ENCODE results near the gene ANXA11. TPM values are rescaled to one million over a fixed set of nuclear protein-coding genes. Genes with fewer than 3 reads are reported as not detected.

The ANXA11 gene
- total and polyA plus RNA-seq, 2 experiments from 2014 or later, result 80.2 to 112 TPM

DNA sequence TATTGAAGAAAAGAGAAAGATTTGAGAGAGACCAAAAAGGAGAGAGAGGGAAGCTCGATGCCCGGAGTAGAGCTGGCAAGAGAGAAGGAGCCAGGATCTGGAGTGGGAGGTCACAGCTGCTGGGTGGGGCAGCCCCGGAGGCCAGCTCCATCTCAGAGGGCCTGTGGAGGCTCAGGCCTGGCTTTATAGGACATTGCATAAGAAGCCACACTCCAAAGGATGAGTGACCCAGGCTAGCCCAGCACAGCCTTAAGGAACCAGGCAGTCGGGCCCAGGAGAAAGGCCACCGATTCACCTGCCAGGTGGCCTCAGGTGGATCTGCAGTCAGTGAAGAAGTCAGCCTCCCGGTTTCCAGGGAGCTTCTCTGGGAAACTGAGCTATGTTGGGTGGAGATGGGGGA is 72.1 kb downstream of the ANXA11 start:
- TF ChIP-seq, protein P1, sequence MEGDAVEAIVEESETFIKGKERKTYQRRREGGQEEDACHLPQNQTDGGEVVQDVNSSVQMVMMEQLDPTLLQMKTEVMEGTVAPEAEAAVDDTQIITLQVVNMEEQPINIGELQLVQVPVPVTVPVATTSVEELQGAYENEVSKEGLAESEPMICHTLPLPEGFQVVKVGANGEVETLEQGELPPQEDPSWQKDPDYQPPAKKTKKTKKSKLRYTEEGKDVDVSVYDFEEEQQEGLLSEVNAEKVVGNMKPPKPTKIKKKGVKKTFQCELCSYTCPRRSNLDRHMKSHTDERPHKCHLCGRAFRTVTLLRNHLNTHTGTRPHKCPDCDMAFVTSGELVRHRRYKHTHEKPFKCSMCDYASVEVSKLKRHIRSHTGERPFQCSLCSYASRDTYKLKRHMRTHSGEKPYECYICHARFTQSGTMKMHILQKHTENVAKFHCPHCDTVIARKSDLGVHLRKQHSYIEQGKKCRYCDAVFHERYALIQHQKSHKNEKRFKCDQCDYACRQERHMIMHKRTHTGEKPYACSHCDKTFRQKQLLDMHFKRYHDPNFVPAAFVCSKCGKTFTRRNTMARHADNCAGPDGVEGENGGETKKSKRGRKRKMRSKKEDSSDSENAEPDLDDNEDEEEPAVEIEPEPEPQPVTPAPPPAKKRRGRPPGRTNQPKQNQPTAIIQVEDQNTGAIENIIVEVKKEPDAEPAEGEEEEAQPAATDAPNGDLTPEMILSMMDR (IDR thresholded peaks at IDR 0.05; ENCODE audit: low read depth, low read length), result no peak
- no peaks in the 10 kb centered on the region for H3K4me1 ChIP-seq (ENCODE audit: low read depth)
- H3K4me3 ChIP-seq, result no peak overlapping the region
- DNase-seq (ENCODE audit: low read depth in 1 of 2, low spot score in 1 of 2), result peak in 1 of 2 donors; percentile 50
- H3K27me3 ChIP-seq, result peaks cover 29% of the 10 kb centered on the region
- no peaks in the 10 kb centered on the region for H3K9me3 ChIP-seq (ENCODE audit: low read depth)
- H3K36me3 ChIP-seq, result no peaks in the 10 kb centered on the region
- H3K27ac ChIP-seq, result no peak overlapping the region

DNA sequence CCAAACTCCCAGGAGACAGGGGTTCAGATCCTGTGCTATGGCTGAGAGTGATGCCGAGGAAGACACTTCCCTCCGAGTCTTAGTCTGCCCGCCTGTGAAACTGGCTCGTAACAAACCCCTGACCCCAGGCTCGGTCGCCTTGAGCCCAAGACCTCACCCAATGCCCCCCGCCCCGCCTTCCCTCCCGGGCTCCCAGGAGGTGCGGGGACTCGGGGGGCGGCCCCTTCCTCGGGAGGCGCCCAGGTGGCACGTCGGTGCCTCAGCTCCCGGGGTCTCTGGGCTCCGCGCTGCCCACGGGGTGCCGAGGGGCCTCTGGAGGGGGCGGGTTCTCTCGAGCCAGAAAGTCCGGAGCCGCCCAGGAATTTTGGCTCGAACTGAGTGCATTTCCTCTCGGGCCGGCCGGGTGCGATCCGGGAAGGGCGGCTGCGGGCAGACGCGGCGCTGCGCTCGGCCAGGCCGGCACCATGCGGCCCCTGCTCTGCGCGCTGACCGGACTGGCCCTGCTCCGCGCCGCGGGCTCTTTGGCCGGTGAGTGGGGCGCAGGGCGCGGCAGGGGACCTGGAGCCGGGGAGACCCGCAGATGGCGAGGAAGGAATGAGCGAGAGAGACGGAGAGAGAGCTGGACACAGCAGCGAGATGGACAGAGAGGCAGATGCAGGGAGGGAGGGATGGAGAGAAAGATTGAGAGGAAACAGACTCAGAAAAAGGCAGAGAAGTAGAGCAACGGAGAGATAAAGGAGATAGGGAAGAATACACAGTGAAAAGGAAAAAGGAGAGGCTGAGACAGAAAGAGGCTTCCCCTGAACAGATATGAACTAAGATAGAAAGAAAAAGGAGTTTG is 72.8 kb downstream of the ANXA11 start, which contains the start of gene PLAC9:
Gene PLAC9, plus strand, starts transcription at position 432 of the 841 bp plus-strand sequence. Its CDS starts 33 bp downstream, at position 465.
- Histone ChIP-seq H3K36me3 (no peaks in the 10 kb centered on the region), H3K27me3 (peaks cover 29% of the 10 kb centered on the region), H3K9me3 (ENCODE audit: low read depth) (no peaks in the 10 kb centered on the region), H3K4me3 (peak within 1 kb of the TSS; percentile 19), H3K4me1 (ENCODE audit: low read depth) (no peaks in the 10 kb centered on the region), H3K27ac (no peak within 1 kb of the TSS)
- TF ChIP-seq, protein P1 (IDR thresholded peaks at IDR 0.05; ENCODE audit: low read depth, low read length), result no peak
- peak; percentile 53 to 61 for DNase-seq (ENCODE audit: low read depth in 1 of 2, low spot score in 1 of 2)

DNA sequence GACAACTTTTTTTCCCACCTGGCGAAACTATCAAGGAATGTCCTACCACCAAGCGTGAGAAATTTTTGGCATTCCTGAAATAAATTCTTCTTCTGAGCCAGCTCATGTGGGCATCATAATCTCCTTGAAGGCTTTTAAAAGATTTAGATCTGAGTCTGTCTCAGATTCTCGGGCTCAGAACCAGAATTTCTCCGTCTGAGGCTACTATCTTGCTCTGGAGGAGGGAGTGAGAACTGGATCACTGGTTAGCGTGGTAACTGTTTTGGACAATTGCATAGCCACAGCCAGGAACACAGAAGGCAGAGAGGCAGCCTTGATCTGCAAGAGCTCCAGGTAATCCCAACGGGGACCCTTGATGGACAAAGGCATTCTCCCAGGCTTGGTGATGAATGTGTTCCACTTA is 73.8 kb downstream of the ANXA11 start:
- no peak overlapping the region for H3K27ac ChIP-seq
- no peak overlapping the region for H3K4me3 ChIP-seq
- TF ChIP-seq, protein P1 (IDR thresholded peaks at IDR 0.05; ENCODE audit: low read depth, low read length), result no peak

DNA sequence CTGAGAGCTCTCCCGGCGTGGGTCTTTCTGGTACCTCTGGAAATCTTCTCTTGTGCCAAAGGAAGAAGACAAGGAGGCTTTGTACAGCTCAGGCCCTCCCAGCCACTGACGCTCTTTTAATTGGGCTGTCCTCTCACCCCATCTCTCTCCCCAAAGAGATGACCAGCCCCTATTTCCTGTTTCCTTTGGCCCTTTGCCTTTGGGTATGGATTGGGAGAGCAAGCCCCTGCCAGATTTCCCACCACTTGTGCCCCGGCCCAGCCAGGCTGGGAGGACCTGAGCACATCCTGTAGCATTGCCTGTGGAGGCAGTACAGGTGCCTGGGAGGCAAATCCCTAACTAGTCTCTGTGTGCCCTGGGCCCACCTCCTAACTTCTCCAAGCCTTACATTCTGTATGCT is 78.5 kb downstream of the ANXA11 start:
- DNase-seq (ENCODE audit: low read depth in 1 of 2, low spot score in 1 of 2), result no peak
- TF ChIP-seq, protein P1 (IDR thresholded peaks at IDR 0.05; ENCODE audit: low read depth, low read length), result no peak
- no peaks in the 10 kb centered on the region for H3K36me3 ChIP-seq
- H3K4me3 ChIP-seq, result no peak overlapping the region
- no peak overlapping the region for H3K27ac ChIP-seq
- peaks cover 7% of the 10 kb centered on the region for H3K27me3 ChIP-seq
- no peaks in the 10 kb centered on the region for H3K4me1 ChIP-seq (ENCODE audit: low read depth)
- H3K9me3 ChIP-seq (ENCODE audit: low read depth), result no peaks in the 10 kb centered on the region

More for the DNA sequence above, 73.8 kb downstream of the ANXA11 start:
- DNase-seq (ENCODE audit: low read depth in 1 of 2, low spot score in 1 of 2), result no peak
- Histone ChIP-seq H3K27me3 (peaks cover 29% of the 10 kb centered on the region), H3K4me1 (ENCODE audit: low read depth) (no peaks in the 10 kb centered on the region), H3K9me3 (ENCODE audit: low read depth) (no peaks in the 10 kb centered on the region), H3K36me3 (no peaks in the 10 kb centered on the region)

DNA sequence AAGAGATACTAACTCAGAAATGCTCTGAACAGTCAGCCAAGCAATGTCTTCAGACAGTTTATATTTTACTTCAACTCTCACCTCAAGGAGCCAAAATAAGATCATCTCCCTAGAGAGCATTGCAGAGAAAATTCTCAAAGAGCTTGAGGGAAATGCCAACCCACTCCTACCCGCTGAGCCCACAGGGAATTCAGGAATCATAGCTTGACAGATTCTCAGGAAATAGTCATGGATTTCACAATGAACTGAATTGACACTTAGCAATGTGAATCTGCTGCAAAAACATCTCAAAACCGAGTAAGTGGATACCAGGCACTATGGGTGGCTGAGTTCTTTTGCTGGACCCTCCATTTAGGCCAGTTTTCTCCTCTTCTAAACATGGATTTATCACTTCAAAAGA is 82.6 kb downstream of the ANXA11 start:
- no peak overlapping the region for H3K27ac ChIP-seq
- H3K27me3 ChIP-seq, result no peaks in the 10 kb centered on the region
- H3K36me3 ChIP-seq, result no peaks in the 10 kb centered on the region
- H3K9me3 ChIP-seq (ENCODE audit: low read depth), result no peaks in the 10 kb centered on the region
- DNase-seq (ENCODE audit: low read depth in 1 of 2, low spot score in 1 of 2), result peak in 1 of 2 donors; percentile 69
- H3K4me1 ChIP-seq (ENCODE audit: low read depth), result no peaks in the 10 kb centered on the region
- H3K4me3 ChIP-seq, result no peak overlapping the region
- TF ChIP-seq, protein P1 (IDR thresholded peaks at IDR 0.05; ENCODE audit: low read depth, low read length), result no peak
